Measurements from ENCODE around the gene ZRANB3.

GRCh38 chr2:135132314-135132713, 398.7 kb downstream of the ZRANB3 start:
- no peak for TF ChIP-seq TARDBP (IDR thresholded peaks at IDR 0.05)
- TF ChIP-seq FOXK2 (IDR thresholded peaks at IDR 0.05): no peak
- TF ChIP-seq ARNT (IDR thresholded peaks at IDR 0.05): no peak
- no peak for TF ChIP-seq BHLHE40 (IDR thresholded peaks at IDR 0.05; ENCODE audit: borderline replicate concordance)
- TF ChIP-seq HDGF (IDR thresholded peaks at IDR 0.05; ENCODE audit: borderline replicate concordance): no peak
- TF ChIP-seq NFRKB (IDR thresholded peaks at IDR 0.05): no peak

Data from HEK293T (cell line).